Lower lobe of right lung (tissue), 2 donors: ENCODE results near the gene ACTG1. TPM values are rescaled to one million over a fixed set of nuclear protein-coding genes. Genes with fewer than 3 reads are reported as not detected.

Experiments used
- ATAC-seq, 2 donors: fragments of 200-7000 bp; cut with Tn5 transposase; one replicate each; pipeline ENCODE4 v1.9.1; 2020 to 2022; ENCODE audit warnings: mild to moderate bottlenecking in 2 of 2, moderate library complexity in 2 of 2
- DNase-seq: peaks from one replicate; pipeline ENCODE4 v3.0.0-alpha.2; 2020
- H3K27ac ChIP-seq: fragments of 200-600 bp; one replicate; pipeline ENCODE4 v1.8.0; 2022
- H3K27me3 ChIP-seq: fragments of 200-600 bp; one replicate; pipeline ENCODE4 v1.8.0; 2022; ENCODE audit warnings: low read depth
- H3K36me3 ChIP-seq: fragments of 200-600 bp; one replicate; pipeline ENCODE4 v1.8.0; 2022; ENCODE audit warnings: mild to moderate bottlenecking
- H3K4me1 ChIP-seq: fragments of 200-600 bp; one replicate; pipeline ENCODE4 v1.8.0; 2022
- H3K4me3 ChIP-seq: fragments of 200-600 bp; one replicate; pipeline ENCODE4 v1.8.0; 2022; ENCODE audit warnings: mild to moderate bottlenecking
- H3K9me3 ChIP-seq: fragments of 200-600 bp; one replicate; pipeline ENCODE4 v1.8.0; 2022
- CTCF ChIP-seq: fragments of 200-600 bp; IDR thresholded peaks from one replicate; pipeline ENCODE4 v1.8.0; 2022; ENCODE audit warnings: antibody characterized with exemption, mild to moderate bottlenecking
- intact Hi-C: fragments of 100-400 bp; cut with DNase I; formaldehyde crosslinking; loops from one replicate; pipeline ENCODE4 v1.11.0; 2022
- total RNA-seq: library from RNA; stranded (reverse); fragmentation: NEBNext Ultra II Directional; extraction: Animal tissue kit (Norgen Biotek cat#: 25700); gene quantifications from one replicate; pipeline ENCODE4 v1.2.1, GENCODE V29; 2021
- donor health status: DM: no; HTN: yes; CAD: no; lungs with severe emphysema.

ACTG1 gene
- total RNA-seq, 1 donor from 2014 or later, result 1,821 TPM

GRCh38 chr17:81479175-81480071 lies 33.2 kb downstream of the ACTG1 start:
- Histone ChIP-seq H3K9me3 (no peaks in the 10 kb centered on the region), H3K27ac (no peak overlapping the region), H3K36me3 (no peaks in the 10 kb centered on the region), H3K4me1 (peaks cover 18% of the 10 kb centered on the region), H3K4me3 (no peak overlapping the region), H3K27me3 (peaks cover 7% of the 10 kb centered on the region)
- DNase-seq (no peak), ATAC-seq (no peak)
- intact Hi-C loops, result no loop called here
- TF ChIP-seq CTCF, result no peak

GRCh38 chr17:81478119-81478518 lies 34.5 kb downstream of the ACTG1 start:
- no peak for TF ChIP-seq CTCF
- no peak overlapping the region for H3K4me3 ChIP-seq
- H3K27ac ChIP-seq, result no peak overlapping the region
- no peak for ATAC-seq
- H3K9me3 ChIP-seq, result no peaks in the 10 kb centered on the region
- intact Hi-C loops, result no loop called here
- no peaks in the 10 kb centered on the region for H3K36me3 ChIP-seq
- H3K27me3 ChIP-seq, result peaks cover 7% of the 10 kb centered on the region
- DNase-seq, result no peak
- peaks cover 5% of the 10 kb centered on the region for H3K4me1 ChIP-seq

- Histone ChIP-seq H3K36me3 (no peaks in the 10 kb centered on the region), H3K27me3 (peaks cover 7% of the 10 kb centered on the region), H3K4me1 (peaks cover 4% of the 10 kb centered on the region), H3K9me3 (no peaks in the 10 kb centered on the region), H3K27ac (no peak overlapping the region), H3K4me3 (no peak overlapping the region)
- DNase-seq (no peak), ATAC-seq (no peak)
- no peak for TF ChIP-seq CTCF
- intact Hi-C loops, result no loop called here
These were observed 35.4 kb downstream of the ACTG1 start for GRCh38 chr17:81477173-81477572.

- peaks cover 7% of the 10 kb centered on the region for H3K27me3 ChIP-seq
- no peak for TF ChIP-seq CTCF
- DNase-seq (no peak), ATAC-seq (no peak)
- H3K4me1 ChIP-seq, result peaks cover under 1% of the 10 kb centered on the region
- no peaks in the 10 kb centered on the region for H3K36me3 ChIP-seq
- H3K27ac ChIP-seq, result no peak overlapping the region
- intact Hi-C loops, result no loop called here
- no peaks in the 10 kb centered on the region for H3K9me3 ChIP-seq
- H3K4me3 ChIP-seq, result no peak overlapping the region
These were observed 36.0 kb downstream of the ACTG1 start for GRCh38 chr17:81476635-81477034.

- Histone ChIP-seq H3K36me3 (no peaks in the 10 kb centered on the region), H3K4me1 (no peaks in the 10 kb centered on the region), H3K9me3 (no peaks in the 10 kb centered on the region), H3K27me3 (peaks cover 7% of the 10 kb centered on the region), H3K27ac (no peak overlapping the region), H3K4me3 (no peak overlapping the region)
- DNase-seq (no peak), ATAC-seq (no peak)
- no peak for TF ChIP-seq CTCF
- intact Hi-C loops, result no loop called here
These were observed 36.5 kb downstream of the ACTG1 start for GRCh38 chr17:81476097-81476496.
